Measurements from ENCODE around the gene SEC14L3. TPM values are rescaled to one million over a fixed set of nuclear protein-coding genes. Genes with fewer than 3 reads are reported as not detected.

The SEC14L3 gene
- total RNA-seq, 1 donor: not detected

DNA sequence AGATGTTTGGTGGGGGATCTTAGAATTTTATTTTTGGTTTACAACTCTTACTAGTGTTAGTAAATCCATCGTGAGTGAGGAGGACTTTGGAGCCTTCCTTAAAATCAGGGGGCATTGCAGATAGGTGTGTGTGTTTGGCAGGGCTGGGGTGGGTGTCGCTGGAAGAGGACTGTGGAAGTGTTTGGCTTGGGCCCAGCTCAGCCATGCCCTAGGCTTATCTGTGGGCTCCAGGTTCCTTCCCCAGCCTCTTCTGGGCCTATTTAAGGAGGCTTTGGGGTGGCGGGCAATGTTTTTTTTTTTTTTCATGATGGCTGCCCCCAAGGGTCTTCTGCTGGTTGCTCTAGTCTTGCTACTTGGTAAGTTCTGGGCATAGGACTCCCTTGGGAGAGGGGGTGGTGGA, 24.2 kb downstream of the SEC14L3 start:
- DNase-seq (ENCODE audit: low read depth in 2 of 3, low spot score in 2 of 3): no peak

DNA sequence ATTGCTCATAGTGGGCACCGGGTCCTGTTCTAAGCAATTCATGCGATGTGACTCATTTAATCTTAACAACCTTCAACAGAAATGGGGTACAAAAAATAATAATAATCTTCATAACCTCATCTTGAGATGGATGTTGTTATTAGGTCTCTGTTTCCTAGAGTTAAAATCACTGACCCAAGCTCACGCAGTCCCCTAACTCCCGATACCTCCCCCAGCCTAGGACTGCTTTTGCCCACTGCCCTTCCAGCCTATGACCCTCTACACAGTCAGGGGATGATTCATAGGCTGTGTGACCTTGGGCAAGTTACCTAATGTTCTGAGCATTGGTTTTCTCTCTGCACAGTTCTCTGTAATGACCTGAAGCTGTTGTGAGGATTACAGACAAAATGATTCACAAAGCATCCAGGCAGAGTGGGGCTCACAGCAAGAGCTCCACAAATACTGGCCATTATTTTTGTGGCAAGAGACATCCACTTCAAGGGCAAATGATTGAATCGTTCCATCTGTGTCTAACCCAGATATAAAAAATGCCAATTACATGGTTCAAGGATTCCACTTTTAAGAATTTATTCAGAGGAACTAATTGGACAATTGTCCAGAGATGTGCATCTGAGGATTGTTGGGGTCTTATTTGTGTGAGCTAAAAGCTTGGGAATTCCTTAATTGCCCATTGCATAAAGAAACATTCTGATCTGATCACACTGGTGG, 26.2 kb downstream of the SEC14L3 start:
- no peak for DNase-seq (ENCODE audit: low read depth in 2 of 3, low spot score in 2 of 3)

- DNase-seq (ENCODE audit: low read depth in 2 of 3, low spot score in 2 of 3): peak in 2 of 3 donors; percentile 50 to 67
These were observed 27.0 kb downstream of the SEC14L3 start for GRCh38 chr22:30444632-30445437.

DNA sequence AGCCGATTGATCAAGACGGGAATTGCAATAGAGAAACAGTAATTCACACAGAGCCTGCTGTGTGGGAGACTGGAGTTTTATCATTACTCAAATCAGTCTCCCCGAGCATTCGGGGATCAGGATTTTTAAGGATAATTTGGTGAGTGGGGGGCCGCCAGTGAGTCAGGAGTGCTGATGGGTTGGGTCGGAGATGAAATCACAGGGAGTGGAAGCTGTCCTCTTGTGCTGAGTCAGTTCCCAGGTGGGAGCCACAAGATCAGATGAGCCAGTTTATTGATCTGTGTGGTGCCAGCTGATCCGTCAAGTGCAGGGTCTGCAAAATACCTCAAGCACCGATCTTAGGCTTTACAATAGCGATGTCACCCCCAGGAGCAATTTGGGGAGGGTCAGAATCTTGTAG, 30.7 kb downstream of the SEC14L3 start:
- DNase-seq (ENCODE audit: low read depth in 2 of 3, low spot score in 2 of 3): no peak

- no peak for DNase-seq (ENCODE audit: low read depth in 2 of 3, low spot score in 2 of 3)
These were observed 32.0 kb downstream of the SEC14L3 start for GRCh38 chr22:30439836-30440235.

DNA sequence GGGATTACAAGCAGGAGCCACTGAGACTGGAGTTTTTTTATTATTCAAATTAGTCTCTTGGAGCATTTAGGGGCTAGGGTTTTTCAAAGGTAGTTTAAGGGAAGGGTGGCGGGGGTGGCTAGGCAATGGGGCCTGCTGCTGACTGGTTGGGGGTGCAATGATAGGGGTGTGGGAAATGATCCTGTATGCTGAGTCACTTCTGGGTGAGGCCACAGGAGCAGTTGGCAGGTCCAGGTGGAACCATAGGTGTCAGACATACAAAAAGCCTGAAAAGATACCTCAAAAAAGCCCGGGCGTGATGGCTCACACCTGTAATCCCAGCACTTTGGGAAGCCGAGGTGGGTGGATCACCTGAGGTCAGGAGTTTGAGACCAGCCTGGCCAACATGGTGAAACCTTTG, 32.6 kb downstream of the SEC14L3 start:
- no peak for DNase-seq (ENCODE audit: low read depth in 2 of 3, low spot score in 2 of 3)

GRCh38 chr22:30438559-30438958, 33.3 kb downstream of the SEC14L3 start:
- no peak for DNase-seq (ENCODE audit: low read depth in 2 of 3, low spot score in 2 of 3)

- no peak for DNase-seq (ENCODE audit: low read depth in 2 of 3, low spot score in 2 of 3)
These were observed 35.6 kb downstream of the SEC14L3 start for GRCh38 chr22:30436196-30436595.

- DNase-seq (ENCODE audit: low read depth in 2 of 3, low spot score in 2 of 3): peak in 1 of 3 donors; percentile 74
These were observed 36.1 kb downstream of the SEC14L3 start for GRCh38 chr22:30435674-30436126.

GRCh38 chr22:30434843-30435242, 37.0 kb downstream of the SEC14L3 start:
- no peak for DNase-seq (ENCODE audit: low read depth in 2 of 3, low spot score in 2 of 3)

DNA sequence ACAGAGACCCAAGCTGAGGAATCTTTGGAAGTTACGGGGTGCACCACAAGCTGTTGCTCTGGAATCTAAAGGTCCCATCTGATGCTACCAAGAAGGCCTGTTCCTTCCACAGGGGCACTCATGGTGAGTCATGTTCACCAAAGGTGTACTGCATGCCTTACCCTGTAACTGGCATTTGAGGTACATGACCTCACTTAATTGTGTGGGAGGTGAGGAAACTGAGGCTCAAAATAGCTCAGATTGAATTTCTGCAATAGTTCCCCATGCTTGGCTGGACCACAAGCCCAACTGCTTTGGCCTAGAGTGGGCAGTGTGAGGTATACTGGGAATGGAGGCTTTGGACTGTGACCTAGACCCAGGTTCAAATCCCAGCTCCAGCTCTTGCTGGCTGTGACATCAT, 38.0 kb downstream of the SEC14L3 start:
- no peak for DNase-seq (ENCODE audit: low read depth in 2 of 3, low spot score in 2 of 3)

- DNase-seq (ENCODE audit: low read depth in 2 of 3, low spot score in 2 of 3): no peak
These were observed 38.6 kb downstream of the SEC14L3 start for GRCh38 chr22:30433227-30433626.

DNA sequence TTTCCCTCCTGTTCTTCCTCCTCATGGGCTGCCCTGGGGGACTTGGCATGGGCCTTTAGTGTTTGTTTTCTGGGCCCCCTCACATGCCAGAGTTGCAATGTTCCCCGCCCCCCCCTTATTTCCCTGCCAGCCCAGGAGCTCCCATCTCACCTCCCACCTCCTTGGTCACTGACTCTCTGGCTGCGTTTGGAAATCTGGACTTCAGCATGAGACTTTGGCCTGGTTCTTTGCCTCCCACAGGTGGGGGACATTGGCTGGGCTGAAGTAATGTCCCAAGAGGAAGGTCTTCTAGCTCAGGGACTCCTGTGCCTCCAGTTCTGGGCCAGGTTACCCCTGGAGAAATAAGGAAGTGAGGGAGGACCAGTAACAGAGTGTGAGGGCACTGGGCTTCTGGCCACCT, 39.3 kb downstream of the SEC14L3 start:
- DNase-seq (ENCODE audit: low read depth in 2 of 3, low spot score in 2 of 3): no peak

DNA sequence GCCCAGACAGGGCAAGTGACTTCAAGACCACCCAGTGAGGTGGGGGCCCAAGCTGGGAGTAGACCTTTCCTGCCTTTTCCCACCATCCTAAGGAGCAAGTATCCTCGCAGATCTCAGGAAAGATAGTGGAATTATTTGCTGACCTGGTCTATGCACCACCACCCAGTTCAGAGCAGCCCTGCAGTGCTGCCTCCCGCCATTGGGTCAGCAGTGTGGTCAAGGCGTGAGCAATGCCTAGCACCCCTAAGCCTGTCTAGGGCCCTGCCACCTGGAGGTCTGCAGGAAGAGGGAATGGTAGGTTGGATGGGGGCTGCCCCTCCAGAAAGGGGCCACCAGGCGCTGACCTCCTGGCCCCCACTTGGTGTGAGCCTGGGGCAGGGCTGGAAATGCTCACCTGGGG, 39.7 kb downstream of the SEC14L3 start:
- DNase-seq (ENCODE audit: low read depth in 2 of 3, low spot score in 2 of 3): no peak

DNA sequence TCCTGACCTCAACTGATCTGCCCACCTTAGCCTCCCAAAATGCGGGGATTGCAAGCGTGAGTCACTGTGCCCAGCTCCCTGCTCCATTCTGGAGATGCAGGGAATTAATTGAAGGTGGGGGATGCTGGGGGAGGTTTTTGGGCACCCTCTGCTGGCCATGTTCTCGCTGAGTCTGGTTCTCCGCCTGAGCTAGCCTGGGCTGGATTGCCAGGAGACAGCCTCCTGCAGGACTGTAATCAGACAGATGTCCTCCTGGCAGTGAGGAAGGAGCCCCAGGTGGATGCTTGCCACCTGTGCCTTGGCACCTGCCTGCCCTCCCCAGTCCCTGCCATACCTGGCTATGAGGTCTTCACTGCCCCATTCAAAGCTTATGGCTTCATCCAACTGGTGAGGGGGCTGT, 40.9 kb downstream of the SEC14L3 start:
- no peak for DNase-seq (ENCODE audit: low read depth in 2 of 3, low spot score in 2 of 3)

DNA sequence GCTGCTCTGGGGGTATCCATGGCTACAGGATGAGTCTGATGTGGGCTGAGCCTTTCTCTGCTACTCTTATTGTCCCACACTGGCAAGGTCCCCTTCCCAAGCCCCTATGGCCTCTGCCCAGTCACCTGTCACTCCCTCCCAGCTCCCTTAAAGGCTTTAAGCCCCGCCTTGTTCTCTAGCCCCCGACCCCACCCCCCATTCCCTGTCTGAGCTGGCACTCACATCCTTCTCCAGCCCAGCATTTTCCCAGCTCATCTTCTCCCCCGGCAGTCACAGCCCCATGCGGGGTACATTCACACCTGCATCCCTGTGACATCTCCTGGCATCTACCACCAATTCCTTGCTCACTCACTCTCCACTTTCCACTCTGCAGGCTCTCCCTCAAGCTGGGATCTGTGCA, 41.9 kb downstream of the SEC14L3 start:
- DNase-seq (ENCODE audit: low read depth in 2 of 3, low spot score in 2 of 3): no peak

DNA sequence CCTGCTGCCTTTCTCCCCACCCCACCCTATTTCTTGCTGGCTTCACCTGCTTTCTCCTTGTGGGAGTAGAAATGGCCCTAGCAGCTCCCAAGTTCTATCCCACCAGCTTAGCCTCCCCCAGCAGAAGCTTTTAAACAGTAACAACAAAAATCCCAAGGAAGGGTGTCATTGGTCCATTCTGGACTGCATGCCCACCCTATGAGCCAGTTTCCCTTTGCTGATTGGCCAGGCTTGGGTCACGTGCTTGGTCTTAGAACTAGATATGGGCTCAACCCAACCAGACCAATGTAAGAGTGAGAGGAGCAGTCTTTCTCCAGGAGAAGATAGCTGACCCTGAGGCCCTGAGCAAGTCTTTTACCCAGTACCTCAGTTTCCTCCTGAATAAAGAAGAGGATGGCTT, 43.9 kb downstream of the SEC14L3 start:
- no peak for DNase-seq (ENCODE audit: low read depth in 2 of 3, low spot score in 2 of 3)

GRCh38 chr22:30426388-30427353, 45.1 kb downstream of the SEC14L3 start:
- DNase-seq (ENCODE audit: low read depth in 2 of 3, low spot score in 2 of 3): peak; percentile 61 to 89 (median 77)

GRCh38 chr22:30425616-30426387, 46.0 kb downstream of the SEC14L3 start, which contains the start of gene MTFP1:
MTFP1 (plus strand) TSS chr22:30425768; CDS start chr22:30425880, 112 bp downstream.
- DNase-seq (ENCODE audit: low read depth in 2 of 3, low spot score in 2 of 3): peak in 1 of 3 donors; percentile 48

DNA sequence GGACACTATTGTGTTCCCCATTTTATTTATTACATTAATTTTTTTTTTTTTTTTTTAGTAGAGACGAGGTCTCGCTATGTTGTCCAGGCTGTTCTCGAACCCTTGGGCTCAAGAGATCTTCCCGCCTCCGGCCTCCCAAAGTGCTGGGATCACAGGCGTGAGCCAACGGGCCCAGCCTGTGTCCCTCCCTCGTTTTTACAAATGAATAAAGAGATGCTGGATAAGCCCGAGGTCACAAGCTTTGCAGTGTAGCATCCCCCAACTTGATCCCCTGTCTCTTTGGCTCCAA, 46.5 kb downstream of the SEC14L3 start:
- DNase-seq (ENCODE audit: low read depth in 2 of 3, low spot score in 2 of 3): no peak

Measured in hematopoietic multipotent progenitor cell (in vitro differentiated cells).